MM.1S (cell line): ENCODE results near the gene SLC30A4.

Source experiments
- EZH2 ChIP-seq: fragments of 300-600 bp; sonication (generic); optimal IDR thresholded peaks from 2 replicates; pipeline ENCODE3; 2017; ENCODE audit warnings: low read depth, mild to moderate bottlenecking, antibody characterized with exemption, low read length, mixed read lengths
- TF ChIP-seq, protein P1 (sequence below): fragments of 300-600 bp; sonication (generic); IDR thresholded peaks from 2 replicates; pipeline ENCODE4 v1.5.1; 2016; ENCODE audit warnings: antibody characterized with exemption, low read length, mixed read lengths

- TF ChIP-seq, protein P1, sequence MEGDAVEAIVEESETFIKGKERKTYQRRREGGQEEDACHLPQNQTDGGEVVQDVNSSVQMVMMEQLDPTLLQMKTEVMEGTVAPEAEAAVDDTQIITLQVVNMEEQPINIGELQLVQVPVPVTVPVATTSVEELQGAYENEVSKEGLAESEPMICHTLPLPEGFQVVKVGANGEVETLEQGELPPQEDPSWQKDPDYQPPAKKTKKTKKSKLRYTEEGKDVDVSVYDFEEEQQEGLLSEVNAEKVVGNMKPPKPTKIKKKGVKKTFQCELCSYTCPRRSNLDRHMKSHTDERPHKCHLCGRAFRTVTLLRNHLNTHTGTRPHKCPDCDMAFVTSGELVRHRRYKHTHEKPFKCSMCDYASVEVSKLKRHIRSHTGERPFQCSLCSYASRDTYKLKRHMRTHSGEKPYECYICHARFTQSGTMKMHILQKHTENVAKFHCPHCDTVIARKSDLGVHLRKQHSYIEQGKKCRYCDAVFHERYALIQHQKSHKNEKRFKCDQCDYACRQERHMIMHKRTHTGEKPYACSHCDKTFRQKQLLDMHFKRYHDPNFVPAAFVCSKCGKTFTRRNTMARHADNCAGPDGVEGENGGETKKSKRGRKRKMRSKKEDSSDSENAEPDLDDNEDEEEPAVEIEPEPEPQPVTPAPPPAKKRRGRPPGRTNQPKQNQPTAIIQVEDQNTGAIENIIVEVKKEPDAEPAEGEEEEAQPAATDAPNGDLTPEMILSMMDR = no peak
- TF ChIP-seq EZH2 = no peak
These were observed 25.9 kb downstream of the SLC30A4 start for GRCh38 chr15:45496658-45497057.
